DOHH2 (cell line): ENCODE measurements around the gene SMARCD2.

Experiments used
- EZH2phosphoT487 ChIP-seq: fragments of 200-600 bp; sonication (generic); IDR thresholded peaks from 2 replicates; pipeline ENCODE4 v1.6.1; 2017; ENCODE audit warnings: borderline replicate concordance, mild to moderate bottlenecking, antibody characterized with exemption, low read length, moderate library complexity, mixed read lengths
- TF ChIP-seq, protein P1 (sequence below): fragments of 200-600 bp; sonication (generic); IDR thresholded peaks from one replicate; pipeline ENCODE4 v1.5.1; 2014; ENCODE audit warnings: antibody characterized with exemption, mild to moderate bottlenecking, low read depth, low read length; ENCODE audit not compliant: poor library complexity, severe bottlenecking

DNA sequence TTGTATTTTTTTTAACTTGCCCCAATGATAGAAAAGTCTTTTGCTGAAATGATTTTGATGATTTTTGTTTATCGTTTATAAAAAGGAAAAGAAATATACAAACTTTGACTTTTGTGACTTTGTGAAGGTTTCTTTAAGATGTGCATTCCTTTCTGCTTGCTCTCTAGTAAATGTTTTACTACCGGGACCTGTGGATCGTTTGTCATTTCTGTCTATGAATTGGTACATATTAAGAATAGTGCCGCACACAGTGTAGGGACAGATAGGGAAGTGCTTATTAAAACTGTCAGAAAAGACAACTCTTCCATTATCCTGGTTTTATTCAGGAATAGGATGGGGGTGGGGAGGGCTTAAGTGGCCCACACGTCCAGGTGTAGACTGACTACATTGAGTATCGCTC is 23.4 kb downstream of the SMARCD2 start:
- TF ChIP-seq, protein P1, sequence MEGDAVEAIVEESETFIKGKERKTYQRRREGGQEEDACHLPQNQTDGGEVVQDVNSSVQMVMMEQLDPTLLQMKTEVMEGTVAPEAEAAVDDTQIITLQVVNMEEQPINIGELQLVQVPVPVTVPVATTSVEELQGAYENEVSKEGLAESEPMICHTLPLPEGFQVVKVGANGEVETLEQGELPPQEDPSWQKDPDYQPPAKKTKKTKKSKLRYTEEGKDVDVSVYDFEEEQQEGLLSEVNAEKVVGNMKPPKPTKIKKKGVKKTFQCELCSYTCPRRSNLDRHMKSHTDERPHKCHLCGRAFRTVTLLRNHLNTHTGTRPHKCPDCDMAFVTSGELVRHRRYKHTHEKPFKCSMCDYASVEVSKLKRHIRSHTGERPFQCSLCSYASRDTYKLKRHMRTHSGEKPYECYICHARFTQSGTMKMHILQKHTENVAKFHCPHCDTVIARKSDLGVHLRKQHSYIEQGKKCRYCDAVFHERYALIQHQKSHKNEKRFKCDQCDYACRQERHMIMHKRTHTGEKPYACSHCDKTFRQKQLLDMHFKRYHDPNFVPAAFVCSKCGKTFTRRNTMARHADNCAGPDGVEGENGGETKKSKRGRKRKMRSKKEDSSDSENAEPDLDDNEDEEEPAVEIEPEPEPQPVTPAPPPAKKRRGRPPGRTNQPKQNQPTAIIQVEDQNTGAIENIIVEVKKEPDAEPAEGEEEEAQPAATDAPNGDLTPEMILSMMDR: no peak
- TF ChIP-seq EZH2phosphoT487: no peak
